Activated effector memory CD4-positive, alpha-beta T cell treated with Interleukin-2 at 50 U/mL for 16 hours (primary cell): Measurements from ENCODE around the gene CHAMP1.
"Not testable (repeated sequence)": the region's sequence is repeated elsewhere in the genome, so short reads cannot be mapped to it uniquely, and the experiment has no call there.

Source experiments
- DNase-seq: peaks from one replicate; pipeline ENCODE4 v3.0.0-alpha.2; 2020

Gene CHAMP1

GRCh38 chr13:114303700-114304327, 10.5 kb upstream of the CHAMP1 start:
- DNase-seq: no peak

- no peak for DNase-seq
These were observed 9.8 kb upstream of the CHAMP1 start for GRCh38 chr13:114304346-114305034.

- no peak for DNase-seq
These were observed 5.2 kb upstream of the CHAMP1 start for GRCh38 chr13:114309086-114309485.

DNA sequence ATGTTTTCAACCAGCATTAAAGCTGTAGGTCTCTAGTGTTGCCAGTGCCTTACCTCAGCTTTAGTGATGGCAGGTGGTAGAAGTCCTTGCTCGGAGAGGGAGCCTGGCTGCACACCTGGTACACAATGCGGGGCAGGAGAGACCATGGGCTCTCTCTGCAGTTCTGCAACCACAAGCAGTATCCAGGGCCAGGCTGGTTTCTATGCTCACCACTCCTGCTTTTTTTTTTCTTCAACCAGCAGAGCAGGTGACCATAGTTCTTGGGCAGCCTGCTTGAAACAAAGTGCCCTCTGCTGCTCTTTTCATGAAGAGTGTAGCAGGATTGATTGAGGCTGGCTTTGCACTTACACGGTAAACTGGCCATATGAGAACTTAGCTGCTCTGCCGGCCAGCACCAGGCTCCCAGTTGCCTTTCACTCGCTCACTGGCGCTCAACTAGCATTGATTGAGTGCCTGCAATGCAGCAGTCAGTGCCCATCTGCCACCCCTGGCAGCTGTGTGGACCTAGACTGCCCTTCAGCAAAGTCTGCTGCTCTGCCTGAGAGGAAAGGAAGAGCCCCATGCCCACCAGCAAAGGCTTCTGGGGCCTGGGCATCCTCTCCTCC, 4.4 kb upstream of the CHAMP1 start:
- no peak for DNase-seq

- no peak for DNase-seq
These were observed 3.3 kb upstream of the CHAMP1 start for GRCh38 chr13:114310956-114311355.

DNA sequence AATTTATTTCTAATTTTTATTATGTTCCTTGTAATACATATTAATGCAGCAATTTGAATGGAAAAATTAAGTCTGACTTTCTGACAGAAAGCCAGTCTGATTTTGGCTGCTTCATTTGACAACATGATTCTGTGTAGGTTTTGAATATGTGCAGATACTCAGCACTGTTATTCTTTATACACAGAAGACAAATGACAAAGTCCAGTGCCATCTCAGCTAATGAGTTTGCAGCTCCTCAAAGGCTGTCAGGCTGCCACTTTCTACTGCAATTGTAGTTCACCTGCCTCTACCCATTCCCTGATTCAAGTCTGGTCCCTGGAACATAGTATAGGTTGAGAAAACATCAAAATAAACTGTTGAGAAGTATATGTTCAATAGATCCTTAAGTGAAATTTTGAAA, 2.9 kb upstream of the CHAMP1 start:
- no peak for DNase-seq

DNA sequence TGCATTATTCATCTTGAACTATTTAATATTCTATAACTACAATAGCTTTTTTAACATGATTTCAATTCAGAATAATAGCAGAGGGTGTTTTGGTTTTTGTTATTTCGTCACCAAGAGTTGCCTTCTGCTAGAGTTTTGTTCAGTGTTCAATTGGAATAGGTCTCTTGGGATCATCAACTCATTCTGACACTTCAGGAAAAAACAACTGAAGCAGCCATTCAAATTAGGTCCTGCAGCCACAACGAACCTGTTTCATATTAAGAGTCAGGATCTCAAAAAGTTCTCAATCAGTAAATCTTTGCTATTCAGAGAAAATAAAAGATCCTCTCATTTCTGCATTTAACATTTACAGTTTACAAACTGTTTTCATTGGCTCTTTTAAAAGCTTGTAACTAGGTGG, 2.4 kb upstream of the CHAMP1 start:
- DNase-seq: no peak

DNA sequence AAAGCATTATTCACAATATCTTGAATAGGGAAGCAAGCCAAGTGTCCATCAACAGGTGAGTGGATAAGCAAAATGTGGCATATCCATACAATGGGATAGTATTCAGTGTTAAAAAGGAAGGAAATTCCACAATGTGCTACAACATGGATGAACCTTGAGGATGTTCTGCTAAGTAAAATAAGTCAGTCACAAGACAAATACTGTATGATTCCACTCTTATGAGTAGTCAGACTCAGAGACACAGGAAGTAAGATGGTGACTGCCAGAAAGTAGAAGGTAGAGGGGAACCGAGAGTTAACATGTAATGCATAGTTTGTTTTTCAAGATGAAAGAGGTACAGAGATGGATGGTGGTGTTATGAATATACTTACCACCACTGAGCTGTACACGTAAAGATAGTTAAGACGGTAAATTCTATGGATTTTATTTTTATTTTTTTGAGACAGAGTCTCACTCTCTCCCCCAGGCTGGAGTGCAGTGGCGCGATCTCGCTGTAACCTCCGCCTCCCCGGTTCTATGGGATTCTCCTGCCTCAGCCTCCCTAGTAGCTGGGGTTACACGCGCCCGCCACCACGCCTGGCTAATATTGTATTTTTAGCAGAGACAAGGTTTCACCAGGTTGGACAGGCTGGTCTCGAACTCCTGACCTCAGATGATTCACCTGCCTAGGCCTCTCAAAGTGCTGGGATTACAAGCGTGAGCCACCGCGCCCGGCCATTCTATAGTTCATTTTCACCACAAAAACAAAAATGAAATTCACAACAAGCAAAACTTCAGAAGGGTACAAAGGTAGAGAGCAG, 1.0 kb upstream of the CHAMP1 start:
- no peak for DNase-seq

- no peak for DNase-seq
These were observed 927 bp downstream of the CHAMP1 start for GRCh38 chr13:114315074-114315785.

GRCh38 chr13:114318624-114319023, 4.3 kb downstream of the CHAMP1 start:
- DNase-seq: no peak

GRCh38 chr13:114319441-114319913, 5.2 kb downstream of the CHAMP1 start:
- no peak for DNase-seq

GRCh38 chr13:114320065-114320464, 5.8 kb downstream of the CHAMP1 start:
- no peak for DNase-seq

DNA sequence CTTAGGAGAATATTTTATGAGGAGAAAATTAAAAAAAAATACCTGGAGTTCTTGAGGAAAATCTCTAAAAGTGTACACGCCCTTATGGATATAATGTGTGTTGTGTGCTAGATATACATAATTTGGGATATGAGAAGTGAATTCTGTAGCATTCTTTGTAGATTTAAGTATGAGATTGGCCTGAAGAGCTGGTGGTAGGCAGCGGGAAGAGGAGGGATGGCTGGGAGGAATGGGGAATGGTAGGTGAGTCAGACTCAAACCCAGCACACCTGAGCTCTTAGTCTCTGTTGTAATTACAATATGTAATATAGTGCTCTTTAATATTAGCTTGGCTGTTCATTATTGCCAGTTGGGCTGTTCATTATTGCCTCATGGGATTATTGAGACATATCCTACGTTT, 7.0 kb downstream of the CHAMP1 start:
- DNase-seq: no peak

DNA sequence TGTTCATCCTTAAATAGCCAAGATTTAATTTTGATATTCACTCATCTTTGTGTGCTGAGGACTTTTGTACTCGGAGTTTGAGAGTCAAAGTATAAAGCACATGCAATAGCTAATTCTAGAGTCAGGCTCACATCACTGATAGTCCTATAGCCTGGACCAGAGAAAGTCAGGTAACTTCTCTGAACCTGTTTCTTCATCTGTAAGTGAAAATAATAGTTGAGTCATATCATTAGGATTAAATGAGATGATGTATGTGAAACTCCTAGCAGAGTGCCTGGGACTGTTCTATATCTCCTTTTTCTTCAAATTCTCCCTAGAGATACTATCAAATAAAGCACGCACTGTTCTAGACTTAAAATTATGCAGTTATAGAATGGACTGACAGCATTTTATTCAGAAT, 9.0 kb downstream of the CHAMP1 start:
- no peak for DNase-seq

- no peak for DNase-seq
These were observed 10.0 kb downstream of the CHAMP1 start for GRCh38 chr13:114324334-114324733.

- DNase-seq: no peak
These were observed 11.4 kb downstream of the CHAMP1 start for GRCh38 chr13:114325729-114326128.

GRCh38 chr13:114328034-114328433, 13.7 kb downstream of the CHAMP1 start:
- DNase-seq: no peak

DNA sequence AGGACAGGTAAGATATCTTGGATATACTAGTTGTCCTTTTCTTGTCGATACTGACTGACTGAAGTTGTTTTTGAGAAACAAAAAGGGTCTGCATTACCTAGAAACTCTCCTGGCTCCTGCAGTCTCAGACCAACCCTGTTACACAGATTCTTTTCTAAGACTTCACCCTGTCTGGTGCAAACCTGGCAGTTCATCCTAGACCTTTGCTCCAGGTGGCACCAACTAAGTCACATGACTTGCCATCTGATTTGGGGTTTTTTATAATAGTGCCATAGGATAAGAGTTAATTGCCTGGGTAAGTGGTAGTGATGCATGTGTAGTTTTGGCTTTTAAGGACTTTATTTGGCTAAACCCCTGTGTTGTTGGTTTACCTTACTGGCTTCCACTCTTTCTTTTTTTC, 14.3 kb downstream of the CHAMP1 start:
- DNase-seq: no peak

DNA sequence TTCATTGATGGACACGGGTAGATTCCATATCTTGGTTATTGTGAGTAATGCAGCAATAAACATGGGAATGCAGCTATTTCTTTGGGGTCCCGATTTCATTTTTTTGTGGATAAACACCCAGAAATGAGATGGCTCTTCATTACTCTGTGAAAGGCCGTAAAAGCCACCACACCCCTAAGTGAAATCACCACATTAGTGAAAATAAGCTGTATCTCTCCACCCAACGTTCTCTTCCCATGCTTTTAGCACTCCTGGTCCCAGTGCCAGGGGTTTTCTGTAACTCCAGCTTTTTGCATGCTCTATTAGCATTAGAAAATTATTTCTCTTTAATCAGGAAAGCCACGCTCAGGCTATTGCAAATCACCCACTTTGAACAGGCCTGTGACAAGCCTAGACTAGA, 15.8 kb downstream of the CHAMP1 start:
- no peak for DNase-seq

DNA sequence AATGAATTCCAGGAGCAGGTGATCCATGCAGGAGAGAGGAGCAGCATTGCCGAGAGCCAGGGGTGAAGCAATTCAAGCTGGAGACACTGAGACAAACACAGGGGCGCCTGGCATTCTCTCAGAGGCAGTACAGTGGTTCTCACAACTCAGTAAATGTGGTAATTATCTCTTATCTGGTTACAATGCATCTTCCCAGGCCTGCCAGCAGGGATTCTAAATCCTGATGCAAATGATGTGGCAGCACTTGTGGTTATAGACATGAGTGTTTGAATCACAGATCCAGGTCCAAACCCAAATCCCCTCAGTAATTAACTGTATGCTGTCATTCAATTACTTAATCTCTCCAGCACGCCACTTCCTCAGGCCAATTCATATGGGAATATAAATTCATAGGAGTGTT, 19.6 kb downstream of the CHAMP1 start:
- DNase-seq: not testable (repeated sequence)

GRCh38 chr13:114334305-114335053, 20.2 kb downstream of the CHAMP1 start:
- no peak for DNase-seq

DNA sequence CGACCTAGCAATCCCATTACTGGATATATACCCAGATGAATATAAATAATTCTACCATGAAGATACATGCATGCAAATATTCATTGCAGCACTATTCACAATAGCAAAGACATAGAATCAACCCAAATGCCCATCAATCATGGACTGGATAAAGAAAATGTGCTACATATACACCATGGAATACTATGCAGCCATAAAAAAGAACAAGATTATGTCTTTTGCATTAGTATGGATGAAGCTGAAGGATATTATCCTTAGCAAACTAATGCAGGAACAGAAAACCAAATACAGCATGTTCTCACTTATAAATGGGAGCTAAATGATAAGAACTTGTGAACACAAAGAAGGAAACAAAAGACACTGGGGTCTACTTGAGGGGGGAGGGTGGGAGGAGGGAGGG, 22.2 kb downstream of the CHAMP1 start:
- not testable (repeated sequence) for DNase-seq
